Measurements from ENCODE around the gene PRICKLE1.

The PRICKLE1 gene

GRCh38 chr12:42485823-42486222 lies 103.7 kb downstream of the PRICKLE1 start:
- no peak for TF ChIP-seq CTCF (IDR thresholded peaks at IDR 0.05; ENCODE audit: borderline replicate concordance, control extremely low read depth, extremely low read depth, insufficient read depth, missing control alignments)
- DNase-seq (ENCODE audit: low spot score) = no peak
- in situ Hi-C loops (cut with MboI; ENCODE audit: low sequenced_read_pairs, unreplicated experiment) = loop anchor here (25.0 kb wide), 1 partner anchor 801 kb away; no protein-coding TSS in a partner anchor

- no peak for DNase-seq (ENCODE audit: low spot score)
- in situ Hi-C loops (cut with MboI; ENCODE audit: low sequenced_read_pairs, unreplicated experiment) = loop anchor here (25.0 kb wide), 1 partner anchor 802 kb away; no protein-coding TSS in a partner anchor
These were observed 104.5 kb downstream of the PRICKLE1 start for GRCh38 chr12:42484996-42485395.

GRCh38 chr12:42483521-42483790 lies 106.1 kb downstream of the PRICKLE1 start:
- in situ Hi-C loops (cut with MboI; ENCODE audit: low sequenced_read_pairs, unreplicated experiment) = loop anchor here (25.0 kb wide), 1 partner anchor 804 kb away; no protein-coding TSS in a partner anchor
- DNase-seq (ENCODE audit: low spot score) = peak; percentile 68
- no peak for TF ChIP-seq CTCF (IDR thresholded peaks at IDR 0.05; ENCODE audit: borderline replicate concordance, control extremely low read depth, extremely low read depth, insufficient read depth, missing control alignments)

More at GRCh38 chr12:42484996-42485395, 104.5 kb downstream of the PRICKLE1 start:
- TF ChIP-seq CTCF (IDR thresholded peaks at IDR 0.05; ENCODE audit: borderline replicate concordance, control extremely low read depth, extremely low read depth, insufficient read depth, missing control alignments) = no peak

- TF ChIP-seq CTCF (IDR thresholded peaks at IDR 0.05; ENCODE audit: borderline replicate concordance, control extremely low read depth, extremely low read depth, insufficient read depth, missing control alignments) = peak; percentile 96
- DNase-seq (ENCODE audit: low spot score) = peak; percentile 90
- in situ Hi-C loops (cut with MboI; ENCODE audit: low sequenced_read_pairs, unreplicated experiment) = loop anchor here (25.0 kb wide), 1 partner anchor 804 kb away; no protein-coding TSS in a partner anchor
These were observed 106.6 kb downstream of the PRICKLE1 start for GRCh38 chr12:42482748-42483520.

GRCh38 chr12:42482041-42482747 lies 107.4 kb downstream of the PRICKLE1 start:
- in situ Hi-C loops (cut with MboI; ENCODE audit: low sequenced_read_pairs, unreplicated experiment) = loop anchor here (25.0 kb wide), 1 partner anchor 805 kb away; no protein-coding TSS in a partner anchor
- TF ChIP-seq CTCF (IDR thresholded peaks at IDR 0.05; ENCODE audit: borderline replicate concordance, control extremely low read depth, extremely low read depth, insufficient read depth, missing control alignments) = no peak
- no peak for DNase-seq (ENCODE audit: low spot score)

- DNase-seq (ENCODE audit: low spot score) = no peak
- no peak for TF ChIP-seq CTCF (IDR thresholded peaks at IDR 0.05; ENCODE audit: borderline replicate concordance, control extremely low read depth, extremely low read depth, insufficient read depth, missing control alignments)
- in situ Hi-C loops (cut with MboI; ENCODE audit: low sequenced_read_pairs, unreplicated experiment) = loop anchor here (25.0 kb wide), 1 partner anchor 806 kb away; no protein-coding TSS in a partner anchor
These were observed 108.2 kb downstream of the PRICKLE1 start for GRCh38 chr12:42481368-42481767.
